WTC11 (cell line): ENCODE data around the gene HTR1E. TPM values are rescaled to one million over a fixed set of nuclear protein-coding genes. Genes with fewer than 3 reads are reported as not detected.

Source experiments
- ATAC-seq: fragments of 200-7000 bp; cut with Tn5 transposase; 2 replicates; pipeline ENCODE4 v1.10.0; 2021; ENCODE audit warnings: mild to moderate bottlenecking, moderate library complexity
- CTCF ChIA-PET: fragments of 300-600 bp; sonication (Branson Sonifier 250); formaldehyde crosslinking; loops from one replicate; lab custom pipeline; 2021; ENCODE audit warnings: antibody characterized with exemption; lab: Charles Lee
- POLR2A ChIA-PET: fragments of 350-600 bp; sonication (Branson Sonifier 250); formaldehyde crosslinking; loops from one replicate; lab custom pipeline; 2021; ENCODE audit warnings: antibody characterized with exemption; lab: Charles Lee
- DNase-seq: peaks from one replicate; pipeline ENCODE4 v3.0.0; 2021; ENCODE audit warnings: low spot score
- H3K27ac Mint-ChIP-seq: 2 replicates; pipeline ENCODE4 v1.8.0; 2021; ENCODE audit warnings: mixed read lengths
- H3K27me3 Mint-ChIP-seq: 2 replicates; pipeline ENCODE4 v1.8.0; 2021; ENCODE audit warnings: low read depth, mild to moderate bottlenecking, moderate library complexity, mixed read lengths
- H3K36me3 Mint-ChIP-seq: 2 replicates; pipeline ENCODE4 v1.8.0; 2021; ENCODE audit warnings: mixed read lengths
- H3K4me1 Mint-ChIP-seq: 2 replicates; pipeline ENCODE4 v1.8.0; 2022; ENCODE audit warnings: mixed read lengths
- H3K4me3 Mint-ChIP-seq: 2 replicates; pipeline ENCODE4 v1.8.0; 2021; ENCODE audit warnings: mild to moderate bottlenecking, moderate library complexity, mixed read lengths
- H3K9me3 Mint-ChIP-seq: 2 replicates; pipeline ENCODE4 v1.8.0; 2021; ENCODE audit warnings: mixed read lengths
- ATF3 ChIP-seq: sonication (generic); formaldehyde crosslinking; conservative IDR thresholded peaks from 2 replicates; pipeline ENCODE4 v1.8.1; 2022; ENCODE audit warnings: mild to moderate bottlenecking, missing genetic modification reagents
- ATF6 ChIP-seq: sonication (generic); formaldehyde crosslinking; IDR thresholded peaks from 2 replicates; pipeline ENCODE4 v1.8.1; 2023; ENCODE audit warnings: mild to moderate bottlenecking, missing genetic modification reagents
- CBFB ChIP-seq: sonication (generic); formaldehyde crosslinking; IDR thresholded peaks from 2 replicates; pipeline ENCODE4 v1.8.1; 2022; ENCODE audit warnings: mild to moderate bottlenecking, low read depth, missing genetic modification reagents
- CREM ChIP-seq: sonication (generic); formaldehyde crosslinking; IDR thresholded peaks from 2 replicates; pipeline ENCODE4 v1.8.1; 2022; ENCODE audit warnings: mild to moderate bottlenecking, missing genetic modification reagents, moderate library complexity
- EMX1 ChIP-seq: fragments of 250-450 bp; sonication (Bioruptor Pico); IDR thresholded peaks from 2 replicates; pipeline ENCODE4 v1.8.0; 2021; ENCODE audit warnings: mild to moderate bottlenecking
- KAT7 ChIP-seq: sonication (generic); formaldehyde crosslinking; IDR thresholded peaks from 2 replicates; pipeline ENCODE4 v1.8.1; 2023; ENCODE audit warnings: missing genetic modification reagents, mild to moderate bottlenecking, borderline replicate concordance
- MAX ChIP-seq: sonication (generic); formaldehyde crosslinking; IDR thresholded peaks from 2 replicates; pipeline ENCODE4 v1.8.0; 2022; ENCODE audit warnings: mild to moderate bottlenecking, missing genetic modification reagents
- MXD4 ChIP-seq: fragments of 250-450 bp; sonication (Bioruptor Pico); IDR thresholded peaks from 2 replicates; pipeline ENCODE4 v1.8.0; 2021; ENCODE audit warnings: mild to moderate bottlenecking, moderate library complexity, borderline replicate concordance
- NFYB ChIP-seq: sonication (generic); formaldehyde crosslinking; conservative IDR thresholded peaks from 2 replicates; pipeline ENCODE4 v1.8.0; 2022; ENCODE audit warnings: low read depth, missing genetic modification reagents
- OVOL2 ChIP-seq: fragments of 250-450 bp; sonication (Bioruptor Pico); IDR thresholded peaks from 2 replicates; pipeline ENCODE4 v1.9.0; 2021; ENCODE audit warnings: mild to moderate bottlenecking, borderline replicate concordance
- SOX15 ChIP-seq: fragments of 250-450 bp; sonication (Bioruptor Pico); IDR thresholded peaks from 2 replicates; pipeline ENCODE4 v1.9.0; 2021; ENCODE audit warnings: mild to moderate bottlenecking
- TEAD1 ChIP-seq: sonication (generic); formaldehyde crosslinking; IDR thresholded peaks from 2 replicates; pipeline ENCODE4 v1.8.0; 2022; ENCODE audit warnings: mild to moderate bottlenecking, missing genetic modification reagents
- TEAD4 ChIP-seq: sonication (generic); formaldehyde crosslinking; IDR thresholded peaks from 2 replicates; pipeline ENCODE4 v1.8.0; 2022; ENCODE audit warnings: mild to moderate bottlenecking, missing genetic modification reagents
- ZBTB43 ChIP-seq: sonication (generic); formaldehyde crosslinking; IDR thresholded peaks from 2 replicates; pipeline ENCODE4 v1.8.1; 2023; ENCODE audit warnings: mild to moderate bottlenecking, missing genetic modification reagents
- total RNA-seq: library from RNA; stranded (reverse); gene quantifications from 3 replicates; pipeline ENCODE4 v1.2.3, GENCODE V29; 2021
- TF ChIP-seq, protein P1 (sequence below): sonication (generic); formaldehyde crosslinking; IDR thresholded peaks from 2 replicates; pipeline ENCODE4 v1.8.1; 2022; ENCODE audit warnings: low read depth, mild to moderate bottlenecking, moderate library complexity, missing genetic modification reagents, borderline replicate concordance
- TF ChIP-seq, protein P2 (sequence below): sonication (generic); formaldehyde crosslinking; IDR thresholded peaks from 2 replicates; pipeline ENCODE4 v1.8.0; 2022; ENCODE audit warnings: missing genetic modification reagents
- TF ChIP-seq, protein P3 (sequence below): sonication (generic); formaldehyde crosslinking; conservative IDR thresholded peaks from 2 replicates; pipeline ENCODE4 v1.8.1; 2023; ENCODE audit warnings: mild to moderate bottlenecking, low read depth, missing genetic modification reagents, moderate library complexity

HTR1E gene
- total RNA-seq, 1 experiment from 2014 or later = 0.09 TPM

DNA sequence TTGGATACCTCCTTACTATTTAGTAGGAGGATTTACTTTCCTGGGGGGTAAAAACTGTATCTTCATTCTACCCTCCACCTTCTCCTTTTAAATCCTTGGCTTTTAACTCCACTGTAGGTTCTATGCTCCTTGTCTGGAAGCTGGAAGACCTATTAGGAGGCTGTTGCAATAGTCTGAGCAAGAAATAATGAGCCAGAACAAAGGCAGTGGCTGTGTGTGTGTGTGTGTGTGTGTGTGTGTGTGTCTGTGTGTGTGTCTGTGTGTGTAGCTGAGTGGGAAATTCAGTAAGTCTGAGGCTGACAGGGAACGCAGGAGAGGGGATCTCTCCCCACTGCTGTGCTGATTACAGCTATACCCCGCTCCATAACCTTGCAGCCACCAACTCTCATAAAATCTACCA is 35.8 kb downstream of the HTR1E start:
- POLR2A ChIA-PET = no interaction called here
- no peak for ATAC-seq
- CTCF ChIA-PET = interaction anchor here (0.9 kb wide), 1 partner anchor 106 kb away, joined by 3 read pairs; no protein-coding TSS in a partner anchor
- Mint-ChIP-seq H3K9me3 (peaks cover 5% of the 10 kb centered on the region), H3K27ac (no peak overlapping the region)
- no peak for DNase-seq
- TF ChIP-seq CREM (CRISPR knock-in tag) = no peak
- no peak for TF ChIP-seq SOX15 (CRISPR knock-in tag)
- no peak for TF ChIP-seq MAX (CRISPR knock-in tag)
- TF ChIP-seq NFYB (CRISPR knock-in tag) = no peak
- TF ChIP-seq EMX1 (CRISPR knock-in tag) = no peak
- TF ChIP-seq, protein P1, sequence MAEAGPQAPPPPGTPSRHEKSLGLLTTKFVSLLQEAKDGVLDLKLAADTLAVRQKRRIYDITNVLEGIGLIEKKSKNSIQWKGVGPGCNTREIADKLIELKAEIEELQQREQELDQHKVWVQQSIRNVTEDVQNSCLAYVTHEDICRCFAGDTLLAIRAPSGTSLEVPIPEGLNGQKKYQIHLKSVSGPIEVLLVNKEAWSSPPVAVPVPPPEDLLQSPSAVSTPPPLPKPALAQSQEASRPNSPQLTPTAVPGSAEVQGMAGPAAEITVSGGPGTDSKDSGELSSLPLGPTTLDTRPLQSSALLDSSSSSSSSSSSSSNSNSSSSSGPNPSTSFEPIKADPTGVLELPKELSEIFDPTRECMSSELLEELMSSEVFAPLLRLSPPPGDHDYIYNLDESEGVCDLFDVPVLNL (CRISPR knock-in tag) = no peak
- TF ChIP-seq, protein P2, sequence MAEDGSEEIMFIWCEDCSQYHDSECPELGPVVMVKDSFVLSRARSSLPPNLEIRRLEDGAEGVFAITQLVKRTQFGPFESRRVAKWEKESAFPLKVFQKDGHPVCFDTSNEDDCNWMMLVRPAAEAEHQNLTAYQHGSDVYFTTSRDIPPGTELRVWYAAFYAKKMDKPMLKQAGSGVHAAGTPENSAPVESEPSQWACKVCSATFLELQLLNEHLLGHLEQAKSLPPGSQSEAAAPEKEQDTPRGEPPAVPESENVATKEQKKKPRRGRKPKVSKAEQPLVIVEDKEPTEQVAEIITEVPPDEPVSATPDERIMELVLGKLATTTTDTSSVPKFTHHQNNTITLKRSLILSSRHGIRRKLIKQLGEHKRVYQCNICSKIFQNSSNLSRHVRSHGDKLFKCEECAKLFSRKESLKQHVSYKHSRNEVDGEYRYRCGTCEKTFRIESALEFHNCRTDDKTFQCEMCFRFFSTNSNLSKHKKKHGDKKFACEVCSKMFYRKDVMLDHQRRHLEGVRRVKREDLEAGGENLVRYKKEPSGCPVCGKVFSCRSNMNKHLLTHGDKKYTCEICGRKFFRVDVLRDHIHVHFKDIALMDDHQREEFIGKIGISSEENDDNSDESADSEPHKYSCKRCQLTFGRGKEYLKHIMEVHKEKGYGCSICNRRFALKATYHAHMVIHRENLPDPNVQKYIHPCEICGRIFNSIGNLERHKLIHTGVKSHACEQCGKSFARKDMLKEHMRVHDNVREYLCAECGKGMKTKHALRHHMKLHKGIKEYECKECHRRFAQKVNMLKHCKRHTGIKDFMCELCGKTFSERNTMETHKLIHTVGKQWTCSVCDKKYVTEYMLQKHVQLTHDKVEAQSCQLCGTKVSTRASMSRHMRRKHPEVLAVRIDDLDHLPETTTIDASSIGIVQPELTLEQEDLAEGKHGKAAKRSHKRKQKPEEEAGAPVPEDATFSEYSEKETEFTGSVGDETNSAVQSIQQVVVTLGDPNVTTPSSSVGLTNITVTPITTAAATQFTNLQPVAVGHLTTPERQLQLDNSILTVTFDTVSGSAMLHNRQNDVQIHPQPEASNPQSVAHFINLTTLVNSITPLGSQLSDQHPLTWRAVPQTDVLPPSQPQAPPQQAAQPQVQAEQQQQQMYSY = no peak
- no peak for TF ChIP-seq TEAD1 (CRISPR knock-in tag)
- TF ChIP-seq, protein P3, sequence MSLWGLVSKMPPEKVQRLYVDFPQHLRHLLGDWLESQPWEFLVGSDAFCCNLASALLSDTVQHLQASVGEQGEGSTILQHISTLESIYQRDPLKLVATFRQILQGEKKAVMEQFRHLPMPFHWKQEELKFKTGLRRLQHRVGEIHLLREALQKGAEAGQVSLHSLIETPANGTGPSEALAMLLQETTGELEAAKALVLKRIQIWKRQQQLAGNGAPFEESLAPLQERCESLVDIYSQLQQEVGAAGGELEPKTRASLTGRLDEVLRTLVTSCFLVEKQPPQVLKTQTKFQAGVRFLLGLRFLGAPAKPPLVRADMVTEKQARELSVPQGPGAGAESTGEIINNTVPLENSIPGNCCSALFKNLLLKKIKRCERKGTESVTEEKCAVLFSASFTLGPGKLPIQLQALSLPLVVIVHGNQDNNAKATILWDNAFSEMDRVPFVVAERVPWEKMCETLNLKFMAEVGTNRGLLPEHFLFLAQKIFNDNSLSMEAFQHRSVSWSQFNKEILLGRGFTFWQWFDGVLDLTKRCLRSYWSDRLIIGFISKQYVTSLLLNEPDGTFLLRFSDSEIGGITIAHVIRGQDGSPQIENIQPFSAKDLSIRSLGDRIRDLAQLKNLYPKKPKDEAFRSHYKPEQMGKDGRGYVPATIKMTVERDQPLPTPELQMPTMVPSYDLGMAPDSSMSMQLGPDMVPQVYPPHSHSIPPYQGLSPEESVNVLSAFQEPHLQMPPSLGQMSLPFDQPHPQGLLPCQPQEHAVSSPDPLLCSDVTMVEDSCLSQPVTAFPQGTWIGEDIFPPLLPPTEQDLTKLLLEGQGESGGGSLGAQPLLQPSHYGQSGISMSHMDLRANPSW (CRISPR knock-in tag) = no peak
- TF ChIP-seq TEAD4 = no peak
- TF ChIP-seq KAT7 (CRISPR knock-in tag) = no peak
- no peak for TF ChIP-seq ZBTB43 (CRISPR knock-in tag)
- no peak for TF ChIP-seq OVOL2 (CRISPR knock-in tag)
- TF ChIP-seq MXD4 (CRISPR knock-in tag) = no peak
- TF ChIP-seq CBFB = no peak
- no peak for TF ChIP-seq ATF3
- no peak for TF ChIP-seq ATF6
- TF ChIP-seq, all 79 proteins: peak for 0
- Mint-ChIP-seq H3K27me3 (no peaks in the 10 kb centered on the region), H3K4me1 (peaks cover 2% of the 10 kb centered on the region; the same call in 1 of the 2 replicates), H3K4me3 (no peak overlapping the region), H3K36me3 (no peaks in the 10 kb centered on the region)
